Fibroblast of skin of left quadriceps (primary cell): ENCODE measurements around the gene UBR3.
"Not testable (repeated sequence)": the region's sequence is repeated elsewhere in the genome, so short reads cannot be mapped to it uniquely, and the experiment has no call there.

Experiments
- DNase-seq, 2 experiments: peaks; one replicate each; pipeline ENCODE4 v3.0.0-alpha.2; 2013; ENCODE audit warnings: low read depth in 2 of 2

UBR3 gene

GRCh38 chr2:170098626-170099312, 271.5 kb downstream of the UBR3 start:
- no peak for DNase-seq

GRCh38 chr2:170101789-170102188, 274.5 kb downstream of the UBR3 start:
- no peak for DNase-seq

GRCh38 chr2:170106102-170106840, 279.0 kb downstream of the UBR3 start:
- DNase-seq = no peak

- no peak for DNase-seq
Observed at GRCh38 chr2:170113168-170113894, 286.1 kb downstream of the UBR3 start.

- DNase-seq = no peak
Observed at GRCh38 chr2:170115501-170116229, 288.4 kb downstream of the UBR3 start.

GRCh38 chr2:170118641-170119040, 291.4 kb downstream of the UBR3 start:
- DNase-seq = no peak

- not testable (repeated sequence) for DNase-seq
Observed at GRCh38 chr2:170119326-170119725, 292.1 kb downstream of the UBR3 start.

GRCh38 chr2:170121689-170122088, 294.4 kb downstream of the UBR3 start:
- DNase-seq = no peak

- DNase-seq = peak in 1 of 2 experiments; percentile 2
Observed at GRCh38 chr2:170122883-170123547, 295.8 kb downstream of the UBR3 start.

GRCh38 chr2:170123593-170123992, 296.3 kb downstream of the UBR3 start:
- DNase-seq = no peak

- DNase-seq = not testable (repeated sequence)
Observed at GRCh38 chr2:170126138-170126728, 299.0 kb downstream of the UBR3 start.
